Body of pancreas (tissue), 4 donors: ENCODE results near the gene DOP1B. TPM values are rescaled to one million over a fixed set of nuclear protein-coding genes. Genes with fewer than 3 reads are reported as not detected.

Experiments
- ATAC-seq: fragments of 150-250 bp; one replicate; pipeline ENCODE4 v1.9.1; 2016
- DNase-seq, 4 donors: peaks; one replicate each; pipeline ENCODE4 v3.0.0-alpha.2; 2019
- H3K27ac ChIP-seq, 4 donors: fragments of 200-600 bp; sonication (generic); 1 replicate in 3 of 4; 2 replicates in 1 of 4; pipeline versions ENCODE4 v1.5.1 to v1.6.1; 2016 to 2019; ENCODE audit warnings: mild to moderate bottlenecking in 1 of 4, mixed read lengths in 1 of 4, moderate library complexity in 1 of 4
- H3K27me3 ChIP-seq, 2 donors: fragments of 200-600 bp; sonication (generic); one replicate each; pipeline ENCODE4 v1.6.0; 2016; ENCODE audit warnings: mild to moderate bottlenecking in 1 of 2
- H3K36me3 ChIP-seq, 2 donors: fragments of 200-600 bp; sonication (generic); replicated peaks in 1 of 2; 2 replicates each; pipeline ENCODE4 v1.5.1; 2016; ENCODE audit warnings: low read depth in 2 of 2; ENCODE audit not compliant: insufficient read depth in 1 of 2
- H3K4me1 ChIP-seq: fragments of 200-600 bp; sonication (generic); one replicate; pipeline ENCODE4 v1.6.0; 2016
- H3K4me3 ChIP-seq, 2 donors: fragments of 200-600 bp; sonication (generic); 1 replicate in 1 of 2; 2 replicates in 1 of 2; pipeline ENCODE4 v1.5.1; 2016 to 2019
- H3K9me3 ChIP-seq, 3 donors: fragments of 200-600 bp; sonication (generic); 1 replicate in 2 of 3; 2 replicates in 1 of 3; pipeline ENCODE4 v1.5.1; 2016
- POLR2A ChIP-seq, 3 donors: fragments of 450-650 bp; IDR thresholded peaks; one replicate each; pipeline ENCODE4 v1.6.1; 2016; ENCODE audit warnings: antibody characterized with exemption in 3 of 3, mild to moderate bottlenecking in 2 of 3
- WGBS, 2 donors: methylation state at CpG; one replicate each; pipeline ENCODE4 v1.1.5; 2017; 5-methylcytosine and 5-hydroxymethylcytosine counted together
- intact Hi-C: fragments of 100-400 bp; cut with DNase I; formaldehyde crosslinking; loops from one replicate; pipeline ENCODE4 v1.15.1; 2023
- total RNA-seq, 2 donors: library from RNA; depleted of rRNA; stranded (reverse); fragments of >200 nt; gene quantifications; one replicate each; pipeline ENCODE4 v1.1.0, GENCODE V29; 2016
- TF ChIP-seq, protein P1 (sequence below), 7 experiments: fragments of 450-650 bp in 4 of 7; fragments of 200-600 bp in 3 of 7; sonication (generic) in 3 of 7; IDR thresholded peaks; one replicate each; pipeline ENCODE4 v1.5.1; 2016 to 2019; ENCODE audit warnings: antibody characterized with exemption in 7 of 7

Gene DOP1B
- total RNA-seq, 2 donors from 2014 or later = 4.6 to 15.3 TPM

DNA sequence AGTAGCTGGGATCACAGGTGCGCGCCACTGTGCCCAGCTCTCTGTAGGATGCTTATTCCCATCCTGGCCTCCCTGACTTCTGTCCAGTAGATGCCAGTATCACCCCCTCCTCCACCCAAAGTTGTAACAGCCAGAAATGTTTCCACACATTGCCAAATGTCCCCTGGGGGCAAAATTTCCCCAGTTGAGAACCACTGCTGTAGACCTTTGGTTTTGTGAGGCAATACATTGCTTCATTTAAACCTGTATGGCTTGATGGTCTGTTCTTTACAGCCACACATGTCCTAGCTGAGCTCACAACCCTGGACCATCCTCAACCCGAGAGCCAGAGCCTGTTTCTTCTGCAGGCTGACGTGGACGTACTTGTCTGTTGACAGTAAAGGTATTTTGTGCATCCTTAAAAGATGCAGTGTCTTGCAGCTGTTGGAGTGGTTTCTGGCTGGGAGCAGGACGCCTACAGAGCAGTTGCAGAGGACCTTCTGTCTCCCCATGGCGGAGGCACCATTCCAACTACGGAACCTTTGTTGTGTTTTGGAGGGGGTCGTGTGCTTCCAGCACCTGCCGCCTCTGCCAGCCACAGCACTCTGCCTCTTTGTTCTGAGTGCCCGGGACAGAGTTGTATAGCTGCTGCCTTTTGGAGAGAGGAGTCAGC, 26.6 kb downstream of the DOP1B start:
- Histone ChIP-seq H3K9me3 (no peaks in the 10 kb centered on the region), H3K27me3 (no peaks in the 10 kb centered on the region), H3K4me1 (peaks cover 7% of the 10 kb centered on the region), H3K27ac (no peak overlapping the region), H3K36me3 (no peaks in the 10 kb centered on the region), H3K4me3 (no peak overlapping the region)
- ATAC-seq = no peak
- no peak for DNase-seq
- 82 to 88% methylated on average over 8 to 11 of the region's 11 CpGs for WGBS, 2 donors
- TF ChIP-seq POLR2A (IDR thresholded peaks at IDR 0.05) = no peak
- TF ChIP-seq, protein P1, sequence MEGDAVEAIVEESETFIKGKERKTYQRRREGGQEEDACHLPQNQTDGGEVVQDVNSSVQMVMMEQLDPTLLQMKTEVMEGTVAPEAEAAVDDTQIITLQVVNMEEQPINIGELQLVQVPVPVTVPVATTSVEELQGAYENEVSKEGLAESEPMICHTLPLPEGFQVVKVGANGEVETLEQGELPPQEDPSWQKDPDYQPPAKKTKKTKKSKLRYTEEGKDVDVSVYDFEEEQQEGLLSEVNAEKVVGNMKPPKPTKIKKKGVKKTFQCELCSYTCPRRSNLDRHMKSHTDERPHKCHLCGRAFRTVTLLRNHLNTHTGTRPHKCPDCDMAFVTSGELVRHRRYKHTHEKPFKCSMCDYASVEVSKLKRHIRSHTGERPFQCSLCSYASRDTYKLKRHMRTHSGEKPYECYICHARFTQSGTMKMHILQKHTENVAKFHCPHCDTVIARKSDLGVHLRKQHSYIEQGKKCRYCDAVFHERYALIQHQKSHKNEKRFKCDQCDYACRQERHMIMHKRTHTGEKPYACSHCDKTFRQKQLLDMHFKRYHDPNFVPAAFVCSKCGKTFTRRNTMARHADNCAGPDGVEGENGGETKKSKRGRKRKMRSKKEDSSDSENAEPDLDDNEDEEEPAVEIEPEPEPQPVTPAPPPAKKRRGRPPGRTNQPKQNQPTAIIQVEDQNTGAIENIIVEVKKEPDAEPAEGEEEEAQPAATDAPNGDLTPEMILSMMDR (IDR thresholded peaks at IDR 0.05) = no peak
- intact Hi-C loops = no loop called here

- 87 to 90% methylated on average over 10 to 14 of the region's 16 CpGs for WGBS, 2 donors
- intact Hi-C loops = no loop called here
- ATAC-seq (no peak), DNase-seq (no peak)
- H3K36me3 ChIP-seq = no peaks in the 10 kb centered on the region
- no peaks in the 10 kb centered on the region for H3K27me3 ChIP-seq
- TF ChIP-seq, protein P1 (IDR thresholded peaks at IDR 0.05) = no peak
- TF ChIP-seq POLR2A (IDR thresholded peaks at IDR 0.05) = no peak
- peaks cover 16% of the 10 kb centered on the region for H3K4me1 ChIP-seq
- H3K27ac ChIP-seq = no peak overlapping the region
- H3K4me3 ChIP-seq = no peak overlapping the region
- no peaks in the 10 kb centered on the region for H3K9me3 ChIP-seq
Observed at GRCh38 chr21:36184545-36184944, 27.9 kb downstream of the DOP1B start.

DNA sequence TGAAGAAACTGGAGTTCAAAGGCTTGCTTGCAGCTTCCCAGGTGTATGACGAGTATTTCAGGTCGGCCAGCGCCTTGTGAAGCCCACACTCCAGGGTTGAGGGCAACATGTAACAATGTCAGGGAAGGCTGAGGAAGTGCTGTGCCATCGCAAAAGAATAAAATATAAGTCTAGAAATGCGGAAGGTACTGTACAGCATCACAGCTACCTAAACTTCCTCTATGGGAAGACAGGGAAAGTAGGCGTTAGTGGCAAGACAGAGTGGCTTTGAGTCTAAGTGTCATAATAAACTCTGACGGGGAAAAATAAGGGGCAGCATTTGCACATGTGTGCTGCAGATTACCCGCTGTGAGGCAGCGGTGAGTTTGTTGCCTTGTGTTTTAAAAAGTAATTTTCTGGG, 28.9 kb downstream of the DOP1B start:
- WGBS, 2 donors = 89 to 94% methylated on average over 9 of the region's 9 CpGs
- no peak for DNase-seq
- Histone ChIP-seq H3K4me1 (peaks cover 16% of the 10 kb centered on the region), H3K9me3 (no peaks in the 10 kb centered on the region), H3K4me3 (no peak overlapping the region), H3K27me3 (no peaks in the 10 kb centered on the region), H3K27ac (no peak overlapping the region), H3K36me3 (no peaks in the 10 kb centered on the region)
- TF ChIP-seq POLR2A (IDR thresholded peaks at IDR 0.05) = no peak
- TF ChIP-seq, protein P1 (IDR thresholded peaks at IDR 0.05) = no peak
- ATAC-seq = no peak
- intact Hi-C loops = no loop called here

DNA sequence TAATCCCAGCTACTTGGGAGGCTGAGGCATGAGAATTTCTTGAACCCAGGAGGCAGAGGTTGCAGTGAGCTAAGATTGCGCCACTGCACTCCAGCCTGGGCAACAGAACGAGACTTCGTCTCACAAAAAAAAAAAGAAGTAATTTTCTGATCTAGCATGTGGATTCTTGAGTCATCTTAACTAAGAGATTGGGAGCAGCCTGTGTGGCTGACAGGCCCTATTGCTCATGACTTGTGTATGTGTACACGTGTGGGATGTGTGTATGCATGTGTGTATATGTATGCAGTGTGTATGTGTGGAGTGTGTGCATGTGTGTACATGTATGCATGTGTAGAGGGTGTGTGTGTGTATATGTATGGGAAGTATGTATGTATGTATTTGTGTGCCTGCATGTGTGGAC, 29.5 kb downstream of the DOP1B start:
- no peak for TF ChIP-seq POLR2A (IDR thresholded peaks at IDR 0.05)
- TF ChIP-seq, protein P1 (IDR thresholded peaks at IDR 0.05) = no peak
- intact Hi-C loops = no loop called here
- H3K4me1 ChIP-seq = peaks cover 16% of the 10 kb centered on the region
- DNase-seq (no peak), ATAC-seq (no peak)
- no peak overlapping the region for H3K27ac ChIP-seq
- no peaks in the 10 kb centered on the region for H3K27me3 ChIP-seq
- WGBS, 2 donors = 84 to 87% methylated on average over 4 of the region's 4 CpGs
- no peak overlapping the region for H3K4me3 ChIP-seq
- H3K9me3 ChIP-seq = no peaks in the 10 kb centered on the region
- no peaks in the 10 kb centered on the region for H3K36me3 ChIP-seq
